Neural crest cell (in vitro differentiated cells): Measurements from ENCODE around the gene IL15. TPM values are rescaled to one million over a fixed set of nuclear protein-coding genes. Genes with fewer than 3 reads are reported as not detected.
"Not testable (repeated sequence)": the region's sequence is repeated elsewhere in the genome, so short reads cannot be mapped to it uniquely, and the experiment has no call there.

Source experiments
- DNase-seq: peaks from one replicate; pipeline ENCODE4 v3.0.0; 2021; ENCODE audit warnings: low read depth, mixed read lengths, low spot score
- H3K27ac Mint-ChIP-seq: one replicate; pipeline ENCODE4 v1.8.0; 2021; ENCODE audit warnings: mild to moderate bottlenecking, mixed read lengths; ENCODE audit not compliant: unreplicated experiment
- H3K27me3 Mint-ChIP-seq: 2 replicates; pipeline ENCODE4 v1.8.0; 2021; ENCODE audit warnings: low read depth, mild to moderate bottlenecking, mixed read lengths
- H3K36me3 Mint-ChIP-seq: 2 replicates; pipeline ENCODE4 v1.8.0; 2021; ENCODE audit warnings: low read depth, mild to moderate bottlenecking, mixed read lengths
- H3K4me1 Mint-ChIP-seq: 2 replicates; pipeline ENCODE4 v1.8.0; 2021; ENCODE audit warnings: mixed read lengths
- H3K4me3 Mint-ChIP-seq: one replicate; pipeline ENCODE4 v1.8.0; 2021; ENCODE audit warnings: mild to moderate bottlenecking, mixed read lengths
- H3K9me3 Mint-ChIP-seq: 2 replicates; pipeline ENCODE4 v1.8.0; 2021; ENCODE audit warnings: mixed read lengths
- total RNA-seq: library from RNA; stranded (reverse); gene quantifications from 2 replicates; pipeline ENCODE4 v1.2.1, GENCODE V29; 2021
- TF ChIP-seq, protein P1 (sequence below): fragments of 200-600 bp; sonication (generic); conservative IDR thresholded peaks from 2 replicates; pipeline ENCODE4 v1.5.0; 2021; ENCODE audit warnings: antibody characterized with exemption, mild to moderate bottlenecking

IL15 gene
- total RNA-seq, 1 donor from 2014 or later: not detected

DNA sequence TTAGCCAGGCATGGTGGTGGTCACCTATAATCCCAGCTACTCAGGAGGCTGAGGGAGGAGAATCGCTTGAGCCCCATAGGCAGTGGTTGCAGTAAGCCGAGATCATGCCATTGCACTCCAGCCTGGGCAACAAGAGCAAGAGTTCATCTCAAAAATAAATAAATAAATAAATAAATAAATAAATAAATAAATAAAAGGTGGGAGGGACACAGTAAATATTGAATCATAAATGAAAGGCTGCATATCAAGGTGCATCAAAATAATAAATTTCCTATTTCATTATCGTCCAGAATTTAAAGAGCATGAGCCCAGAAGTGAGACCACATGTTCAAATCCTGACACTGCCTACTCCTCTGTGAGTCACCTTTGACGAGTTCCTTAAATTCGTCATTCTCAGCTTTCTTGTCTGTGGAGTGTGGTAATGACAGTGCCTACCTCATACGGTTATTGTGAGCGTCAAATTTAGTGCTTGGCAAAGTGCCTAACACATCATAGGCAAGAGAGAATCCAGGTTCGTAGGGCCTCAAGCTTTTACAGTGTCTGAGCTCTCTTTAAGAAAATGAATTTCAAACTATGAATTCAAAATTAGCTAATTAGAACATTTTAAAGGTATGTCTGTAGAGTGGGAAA is 49.9 kb downstream of the IL15 start:
- Mint-ChIP-seq H3K27me3 (no peaks in the 10 kb centered on the region), H3K36me3 (no peaks in the 10 kb centered on the region), H3K4me3 (no peak overlapping the region), H3K4me1 (no peaks in the 10 kb centered on the region), H3K27ac (no peak overlapping the region), H3K9me3 (peaks cover 6% of the 10 kb centered on the region)
- TF ChIP-seq, protein P1, sequence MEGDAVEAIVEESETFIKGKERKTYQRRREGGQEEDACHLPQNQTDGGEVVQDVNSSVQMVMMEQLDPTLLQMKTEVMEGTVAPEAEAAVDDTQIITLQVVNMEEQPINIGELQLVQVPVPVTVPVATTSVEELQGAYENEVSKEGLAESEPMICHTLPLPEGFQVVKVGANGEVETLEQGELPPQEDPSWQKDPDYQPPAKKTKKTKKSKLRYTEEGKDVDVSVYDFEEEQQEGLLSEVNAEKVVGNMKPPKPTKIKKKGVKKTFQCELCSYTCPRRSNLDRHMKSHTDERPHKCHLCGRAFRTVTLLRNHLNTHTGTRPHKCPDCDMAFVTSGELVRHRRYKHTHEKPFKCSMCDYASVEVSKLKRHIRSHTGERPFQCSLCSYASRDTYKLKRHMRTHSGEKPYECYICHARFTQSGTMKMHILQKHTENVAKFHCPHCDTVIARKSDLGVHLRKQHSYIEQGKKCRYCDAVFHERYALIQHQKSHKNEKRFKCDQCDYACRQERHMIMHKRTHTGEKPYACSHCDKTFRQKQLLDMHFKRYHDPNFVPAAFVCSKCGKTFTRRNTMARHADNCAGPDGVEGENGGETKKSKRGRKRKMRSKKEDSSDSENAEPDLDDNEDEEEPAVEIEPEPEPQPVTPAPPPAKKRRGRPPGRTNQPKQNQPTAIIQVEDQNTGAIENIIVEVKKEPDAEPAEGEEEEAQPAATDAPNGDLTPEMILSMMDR: no peak
- no peak for DNase-seq

DNA sequence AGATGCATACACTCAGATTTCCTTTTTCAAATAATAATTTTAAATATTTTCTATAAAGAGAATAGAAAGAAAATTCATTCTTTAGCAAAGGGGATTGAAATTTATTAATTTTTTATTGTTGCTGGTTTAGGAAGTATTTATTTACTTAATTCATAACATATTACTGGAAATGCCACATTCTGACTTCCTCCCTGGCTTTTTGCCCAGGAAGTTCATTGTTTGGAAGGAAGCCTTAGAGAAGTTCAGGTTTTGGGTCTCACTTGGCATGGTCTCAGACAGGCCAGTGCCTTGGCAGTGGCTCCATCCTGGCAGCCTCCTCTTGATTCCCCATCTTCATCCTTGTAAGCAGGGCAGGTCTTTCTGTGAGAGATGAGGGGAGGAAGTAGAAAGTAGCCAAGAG is 50.5 kb downstream of the IL15 start:
- H3K4me1 Mint-ChIP-seq: no peaks in the 10 kb centered on the region
- DNase-seq: no peak
- no peak overlapping the region for H3K4me3 Mint-ChIP-seq
- peaks cover 6% of the 10 kb centered on the region for H3K9me3 Mint-ChIP-seq
- TF ChIP-seq, protein P1: no peak
- H3K27me3 Mint-ChIP-seq: no peaks in the 10 kb centered on the region
- H3K36me3 Mint-ChIP-seq: no peaks in the 10 kb centered on the region
- H3K27ac Mint-ChIP-seq: no peak overlapping the region

DNA sequence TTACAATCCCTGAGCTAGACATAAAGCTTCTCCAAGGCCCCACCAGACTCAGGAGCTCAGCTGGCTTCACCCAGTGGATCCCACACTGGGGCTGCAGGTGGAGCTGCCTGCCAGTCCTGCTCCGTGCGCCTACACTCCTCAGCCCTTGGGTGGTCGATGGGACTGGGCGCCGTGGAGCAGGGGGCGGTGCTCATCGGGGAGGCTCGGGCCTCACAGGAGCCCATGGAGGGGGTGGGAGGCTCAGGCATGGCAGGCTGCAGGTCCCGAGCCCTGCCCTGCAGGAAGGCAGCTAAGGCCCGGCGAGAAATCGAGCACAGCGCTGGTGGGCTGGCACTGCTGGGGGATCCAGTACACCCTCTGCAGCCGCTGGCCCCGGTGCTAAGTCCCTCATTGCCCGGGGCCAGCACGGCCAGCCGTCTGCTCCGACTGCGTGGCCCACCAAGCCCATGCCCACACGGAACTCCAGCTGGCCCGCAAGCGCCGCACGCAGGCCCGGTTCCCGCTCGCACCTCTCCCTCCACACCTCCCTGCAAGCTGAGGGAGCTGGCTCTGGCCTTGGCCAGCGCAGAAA is 53.4 kb downstream of the IL15 start:
- DNase-seq, H3K36me3 Mint-ChIP-seq, H3K27me3 Mint-ChIP-seq, H3K27ac Mint-ChIP-seq, H3K4me3 Mint-ChIP-seq, H3K9me3 Mint-ChIP-seq, H3K4me1 Mint-ChIP-seq: not testable (repeated sequence)

DNA sequence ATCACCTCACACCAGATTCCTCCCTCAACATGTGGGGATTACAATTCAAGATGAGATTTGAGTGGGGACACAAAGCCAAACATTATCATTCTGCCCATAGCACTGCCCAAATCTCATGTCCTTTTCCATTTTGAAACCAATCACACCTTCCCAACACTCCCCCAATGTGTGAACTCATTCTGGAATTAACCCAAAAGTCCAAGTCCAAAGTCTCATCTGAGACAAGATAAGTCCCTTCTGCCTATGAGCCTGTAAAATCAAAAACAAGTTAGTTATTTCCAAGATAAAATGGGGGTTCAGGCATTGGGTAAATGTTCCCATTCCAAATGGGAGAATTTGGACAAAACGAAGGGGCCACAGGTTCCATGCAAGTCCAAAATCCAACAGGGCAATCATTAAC is 54.9 kb downstream of the IL15 start:
- not testable (repeated sequence) for H3K36me3 Mint-ChIP-seq, H3K27ac Mint-ChIP-seq, DNase-seq, H3K4me1 Mint-ChIP-seq, H3K27me3 Mint-ChIP-seq, H3K4me3 Mint-ChIP-seq, H3K9me3 Mint-ChIP-seq

DNA sequence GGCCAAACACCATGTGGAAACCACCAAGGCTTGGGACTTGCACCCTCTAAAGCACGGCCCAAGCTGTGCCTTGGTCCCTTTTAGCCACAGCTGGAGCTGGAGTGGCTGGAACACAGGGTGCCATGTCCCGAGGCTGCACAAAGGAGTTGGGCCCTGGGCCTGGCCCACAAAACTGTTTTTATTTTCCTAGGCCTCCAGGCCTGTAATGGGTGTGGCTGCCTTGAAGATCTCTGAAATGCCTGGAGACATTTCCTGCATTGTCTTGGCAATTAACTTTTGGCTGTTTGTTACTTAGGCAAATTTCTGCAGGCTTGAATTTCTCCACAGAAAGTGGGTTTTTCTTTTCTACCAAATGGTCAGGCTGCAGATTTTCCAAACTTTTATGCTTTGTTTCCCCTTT is 55.7 kb downstream of the IL15 start:
- Mint-ChIP-seq H3K27me3 (no peaks in the 10 kb centered on the region), H3K4me3 (no peak overlapping the region), H3K9me3 (peaks cover 7% of the 10 kb centered on the region), H3K36me3 (no peaks in the 10 kb centered on the region), H3K27ac (no peak overlapping the region), H3K4me1 (no peaks in the 10 kb centered on the region)
- TF ChIP-seq, protein P1: no peak
- DNase-seq: no peak

DNA sequence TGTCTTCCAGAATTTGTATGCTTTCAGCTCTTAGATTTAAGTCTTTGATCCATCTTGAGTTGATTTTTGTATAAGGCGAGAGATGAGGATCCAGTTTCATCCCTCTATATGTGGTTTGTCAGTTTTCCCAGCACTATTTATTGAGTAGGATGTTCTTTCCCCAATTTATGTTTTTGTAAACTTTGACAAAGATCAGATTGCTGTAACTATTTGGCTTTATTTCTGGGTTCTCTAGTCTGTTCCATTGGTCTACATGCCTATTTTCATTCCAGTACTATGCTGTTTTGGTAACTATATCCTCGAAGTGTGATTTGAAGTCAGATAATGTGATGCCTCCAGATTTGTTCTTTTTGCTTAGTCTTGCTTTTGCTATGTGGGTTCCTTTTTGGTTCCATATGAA is 60.7 kb downstream of the IL15 start:
- no peak overlapping the region for H3K27ac Mint-ChIP-seq
- no peaks in the 10 kb centered on the region for H3K27me3 Mint-ChIP-seq
- no peak for DNase-seq
- peaks cover 4% of the 10 kb centered on the region for H3K9me3 Mint-ChIP-seq
- TF ChIP-seq, protein P1: no peak
- no peaks in the 10 kb centered on the region for H3K4me1 Mint-ChIP-seq
- H3K36me3 Mint-ChIP-seq: no peaks in the 10 kb centered on the region
- H3K4me3 Mint-ChIP-seq: no peak overlapping the region
